ENCODE results near the gene CDK5RAP1. TPM values are rescaled to one million over a fixed set of nuclear protein-coding genes. Genes with fewer than 3 reads are reported as not detected.
A peak's percentile ranks its signal among the peaks of the same experiment; 100 is the strongest.

CDK5RAP1 gene
- total and polyA plus RNA-seq, 2 of the 4 experiments (the other 2 are of a cell fraction) = 23.9 to 28.1 TPM

- Histone ChIP-seq H3K4me1 (ENCODE audit: control insufficient read depth, insufficient read depth, low read length) (no peaks in the 10 kb centered on the region), H4K20me1 (ENCODE audit: insufficient read depth, low read length) (no peaks in the 10 kb centered on the region), H3K36me3 (ENCODE audit: control insufficient read depth, insufficient read depth, low read length) (no peaks in the 10 kb centered on the region; the same call in none of the 2 replicates), H3K27ac (ENCODE audit: insufficient read depth, low read length) (no peak overlapping the region), H3K79me1 (ENCODE audit: low read depth in 1 of 2, low read length in 2 of 2) (no peaks in the 10 kb centered on the region; a peak in 1 of 4 replicates), H2AK5ac (ENCODE audit: low read depth, low read length) (no peak overlapping the region), H3K23ac (ENCODE audit: low read depth, low read length) (no peak overlapping the region), H3K4me3 (ENCODE audit: insufficient read depth, low read depth, low read length) (no peak overlapping the region), H4K8ac (ENCODE audit: low read depth in 2 of 2, low read length in 2 of 2) (no peak overlapping the region), H3K4ac (ENCODE audit: low read depth, low read length) (no peak overlapping the region), H3K14ac (replicated peaks; ENCODE audit: low read depth, low read length) (no peak overlapping the region), H2AFZ (replicated peaks; ENCODE audit: low read length, poor library complexity) (no peak overlapping the region), H2AK9ac (replicated peaks; ENCODE audit: low read depth, low read length, poor library complexity) (peak overlapping the region; percentile 0), H4K5ac (ENCODE audit: low read depth, low read length) (no peak overlapping the region), H3K9me3 (ENCODE audit: control insufficient read depth, insufficient read depth, low read length) (no peaks in the 10 kb centered on the region), H2BK5ac (ENCODE audit: low read depth, low read length, poor library complexity, severe bottlenecking) (no peak overlapping the region), H3K9me1 (ENCODE audit: insufficient read depth, low read length) (peaks cover 6% of the 10 kb centered on the region; the same call in 1 of the 2 replicates), H2BK20ac (ENCODE audit: low read depth, low read length) (no peak overlapping the region), H2BK120ac (ENCODE audit: low read depth, low read length) (no peak overlapping the region), H2BK15ac (ENCODE audit: low read depth, low read length) (no peak overlapping the region), H3K56ac (ENCODE audit: extremely low read depth, insufficient read depth, low read length) (no peak overlapping the region), H3K18ac (ENCODE audit: low read depth, low read length) (no peak overlapping the region), H3K4me2 (ENCODE audit: low read depth, low read length) (no peak overlapping the region), H3K9ac (ENCODE audit: low read depth, low read length) (no peak overlapping the region), H4K91ac (ENCODE audit: insufficient read depth, low read depth, low read length) (no peak overlapping the region), H3K27me3 (ENCODE audit: control insufficient read depth, insufficient read depth, low read length) (no peaks in the 10 kb centered on the region)
- POLR2A ChIA-PET (ENCODE audit: unreplicated experiment) = no interaction called here
- dilution Hi-C loops (cut with HindIII; ENCODE audit: low sequenced_read_pairs, unreplicated experiment) (no loop called here), intact Hi-C loops (cut with micrococcal nuclease) (no loop called here), in situ Hi-C loops (cut with MboI; ENCODE audit: low sequenced_read_pairs) (no loop called here)
- CTCF ChIA-PET = no interaction called here
- DNase-seq (no peak), ATAC-seq (ENCODE audit: low read depth) (no peak)
- WGBS, 2 experiments (ENCODE audit: extremely low coverage in 2 of 2, insufficient read length in 1 of 2) = 97% methylated on average over 3 of the region's 5 CpGs; no CpG with 5 or more reads in 1 of the 2 experiments
- BruUV-seq (replicated peaks) = no TSS peak
- TF ChIP-seq NFE2L2 (IDR thresholded peaks at IDR 0.05; ENCODE audit: low read depth, low read length) = no peak
- TF ChIP-seq, protein P1, sequence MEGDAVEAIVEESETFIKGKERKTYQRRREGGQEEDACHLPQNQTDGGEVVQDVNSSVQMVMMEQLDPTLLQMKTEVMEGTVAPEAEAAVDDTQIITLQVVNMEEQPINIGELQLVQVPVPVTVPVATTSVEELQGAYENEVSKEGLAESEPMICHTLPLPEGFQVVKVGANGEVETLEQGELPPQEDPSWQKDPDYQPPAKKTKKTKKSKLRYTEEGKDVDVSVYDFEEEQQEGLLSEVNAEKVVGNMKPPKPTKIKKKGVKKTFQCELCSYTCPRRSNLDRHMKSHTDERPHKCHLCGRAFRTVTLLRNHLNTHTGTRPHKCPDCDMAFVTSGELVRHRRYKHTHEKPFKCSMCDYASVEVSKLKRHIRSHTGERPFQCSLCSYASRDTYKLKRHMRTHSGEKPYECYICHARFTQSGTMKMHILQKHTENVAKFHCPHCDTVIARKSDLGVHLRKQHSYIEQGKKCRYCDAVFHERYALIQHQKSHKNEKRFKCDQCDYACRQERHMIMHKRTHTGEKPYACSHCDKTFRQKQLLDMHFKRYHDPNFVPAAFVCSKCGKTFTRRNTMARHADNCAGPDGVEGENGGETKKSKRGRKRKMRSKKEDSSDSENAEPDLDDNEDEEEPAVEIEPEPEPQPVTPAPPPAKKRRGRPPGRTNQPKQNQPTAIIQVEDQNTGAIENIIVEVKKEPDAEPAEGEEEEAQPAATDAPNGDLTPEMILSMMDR (conservative IDR thresholded peaks at IDR 0.05; ENCODE audit: low read depth, low read length) = no peak
- no peak for TF ChIP-seq MAFK (IDR thresholded peaks at IDR 0.05; ENCODE audit: low read depth, low read length)
- no peak for TF ChIP-seq CEBPB (IDR thresholded peaks at IDR 0.05; ENCODE audit: low read depth, low read length)
- no peak for TF ChIP-seq RFX5 (IDR thresholded peaks at IDR 0.05; ENCODE audit: low read depth, low read length)
- TF ChIP-seq FOS (IDR thresholded peaks at IDR 0.05; ENCODE audit: low read depth, low read length) = no peak
- no peak for TF ChIP-seq SMC3 (IDR thresholded peaks at IDR 0.05; ENCODE audit: low read depth, low read length)
- TF ChIP-seq RCOR1 (IDR thresholded peaks at IDR 0.05; ENCODE audit: insufficient replicate concordance, low read length) = no peak
- TF ChIP-seq CHD1 (IDR thresholded peaks at IDR 0.05; ENCODE audit: low read depth, low read length) = no peak
- TF ChIP-seq BHLHE40 (IDR thresholded peaks at IDR 0.05; ENCODE audit: low read depth, low read length) = no peak
- TF ChIP-seq, protein P2, sequence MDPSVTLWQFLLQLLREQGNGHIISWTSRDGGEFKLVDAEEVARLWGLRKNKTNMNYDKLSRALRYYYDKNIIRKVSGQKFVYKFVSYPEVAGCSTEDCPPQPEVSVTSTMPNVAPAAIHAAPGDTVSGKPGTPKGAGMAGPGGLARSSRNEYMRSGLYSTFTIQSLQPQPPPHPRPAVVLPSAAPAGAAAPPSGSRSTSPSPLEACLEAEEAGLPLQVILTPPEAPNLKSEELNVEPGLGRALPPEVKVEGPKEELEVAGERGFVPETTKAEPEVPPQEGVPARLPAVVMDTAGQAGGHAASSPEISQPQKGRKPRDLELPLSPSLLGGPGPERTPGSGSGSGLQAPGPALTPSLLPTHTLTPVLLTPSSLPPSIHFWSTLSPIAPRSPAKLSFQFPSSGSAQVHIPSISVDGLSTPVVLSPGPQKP (IDR thresholded peaks at IDR 0.05; ENCODE audit: borderline replicate concordance, low read depth, low read length) = no peak
- no peak for TF ChIP-seq POLR2A (IDR thresholded peaks at IDR 0.05; ENCODE audit: low read depth, low read length)
- no peak for TF ChIP-seq MXI1 (IDR thresholded peaks at IDR 0.05; ENCODE audit: borderline replicate concordance, low read depth, low read length)
- TF ChIP-seq USF2 (IDR thresholded peaks at IDR 0.05; ENCODE audit: low read depth, low read length) = no peak
- TF ChIP-seq RAD21 (IDR thresholded peaks at IDR 0.05; ENCODE audit: low read length) = no peak
These were observed 30.6 kb upstream of the CDK5RAP1 start for GRCh38 chr20:33431797-33432381.

All from IMR-90 (cell line).